ENCODE results near the gene XPC.

GRCh38 chr3:14222900-14223594, 44.6 kb upstream of the XPC start:
- TF ChIP-seq EZH2 (IDR thresholded peaks at IDR 0.05; ENCODE audit: borderline replicate concordance, low read depth, low read length, poor library complexity, severe bottlenecking) (no peak), CTCF (conservative IDR thresholded peaks at IDR 0.05; ENCODE audit: low read depth, low read length) (no peak)
